ENCODE results near the gene ARHGAP10.

DNA sequence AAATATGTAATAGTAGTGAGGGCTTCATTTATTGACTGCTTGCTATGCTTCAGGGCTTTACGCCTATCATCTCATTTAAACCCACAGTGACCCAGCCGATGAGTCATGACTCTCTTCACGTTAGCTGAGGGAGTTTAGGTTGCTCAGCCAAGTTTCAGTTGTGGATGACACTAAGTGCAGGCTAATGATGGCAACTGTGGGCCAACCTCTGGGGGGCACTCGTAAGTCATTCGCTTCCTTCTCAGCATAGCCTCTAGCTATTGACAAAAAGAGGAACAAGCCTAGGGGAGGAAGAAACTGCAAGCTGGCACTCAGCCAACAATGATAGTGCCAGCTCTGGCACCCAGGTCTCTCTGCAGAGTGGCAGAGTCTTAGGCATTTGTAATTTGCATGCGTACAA is 325.0 kb downstream of the ARHGAP10 start:
- TF ChIP-seq, protein P1, sequence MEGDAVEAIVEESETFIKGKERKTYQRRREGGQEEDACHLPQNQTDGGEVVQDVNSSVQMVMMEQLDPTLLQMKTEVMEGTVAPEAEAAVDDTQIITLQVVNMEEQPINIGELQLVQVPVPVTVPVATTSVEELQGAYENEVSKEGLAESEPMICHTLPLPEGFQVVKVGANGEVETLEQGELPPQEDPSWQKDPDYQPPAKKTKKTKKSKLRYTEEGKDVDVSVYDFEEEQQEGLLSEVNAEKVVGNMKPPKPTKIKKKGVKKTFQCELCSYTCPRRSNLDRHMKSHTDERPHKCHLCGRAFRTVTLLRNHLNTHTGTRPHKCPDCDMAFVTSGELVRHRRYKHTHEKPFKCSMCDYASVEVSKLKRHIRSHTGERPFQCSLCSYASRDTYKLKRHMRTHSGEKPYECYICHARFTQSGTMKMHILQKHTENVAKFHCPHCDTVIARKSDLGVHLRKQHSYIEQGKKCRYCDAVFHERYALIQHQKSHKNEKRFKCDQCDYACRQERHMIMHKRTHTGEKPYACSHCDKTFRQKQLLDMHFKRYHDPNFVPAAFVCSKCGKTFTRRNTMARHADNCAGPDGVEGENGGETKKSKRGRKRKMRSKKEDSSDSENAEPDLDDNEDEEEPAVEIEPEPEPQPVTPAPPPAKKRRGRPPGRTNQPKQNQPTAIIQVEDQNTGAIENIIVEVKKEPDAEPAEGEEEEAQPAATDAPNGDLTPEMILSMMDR (IDR thresholded peaks at IDR 0.05): no peak
- TF ChIP-seq POLR2A (IDR thresholded peaks at IDR 0.05): no peak

All from testis (tissue), 2 donors.